Endothelial cell of umbilical vein (primary cell): ENCODE results near the gene OSBPL1A.

ENCODE experiments used
- POLR2A ChIP-seq: IDR thresholded peaks from 2 replicates; pipeline ENCODE4 v1.6.1; 2012; ENCODE audit warnings: low read depth, mild to moderate bottlenecking, control low read depth, low read length
- POLR2AphosphoS5 ChIP-seq: IDR thresholded peaks from 2 replicates; pipeline ENCODE4 v1.6.1; 2012; ENCODE audit warnings: low read depth, mild to moderate bottlenecking, control low read depth, low read length, moderate library complexity; ENCODE audit not compliant: insufficient read depth
- TF ChIP-seq, protein P1 (sequence below), 2 donors: IDR thresholded peaks; 1 replicate in 1 of 2; 2 replicates in 1 of 2; pipeline ENCODE4 v1.5.1; 2011; ENCODE audit warnings: low read length in 2 of 2, mild to moderate bottlenecking in 2 of 2, moderate library complexity in 2 of 2, control low read depth in 1 of 2, inconsistent platforms in 1 of 2, low read depth in 1 of 2; ENCODE audit not compliant: insufficient read depth in 1 of 2; ENCODE audit errors: extremely low read depth in 1 of 2

- TF ChIP-seq POLR2A (no peak), POLR2AphosphoS5 (no peak)
- TF ChIP-seq, protein P1, sequence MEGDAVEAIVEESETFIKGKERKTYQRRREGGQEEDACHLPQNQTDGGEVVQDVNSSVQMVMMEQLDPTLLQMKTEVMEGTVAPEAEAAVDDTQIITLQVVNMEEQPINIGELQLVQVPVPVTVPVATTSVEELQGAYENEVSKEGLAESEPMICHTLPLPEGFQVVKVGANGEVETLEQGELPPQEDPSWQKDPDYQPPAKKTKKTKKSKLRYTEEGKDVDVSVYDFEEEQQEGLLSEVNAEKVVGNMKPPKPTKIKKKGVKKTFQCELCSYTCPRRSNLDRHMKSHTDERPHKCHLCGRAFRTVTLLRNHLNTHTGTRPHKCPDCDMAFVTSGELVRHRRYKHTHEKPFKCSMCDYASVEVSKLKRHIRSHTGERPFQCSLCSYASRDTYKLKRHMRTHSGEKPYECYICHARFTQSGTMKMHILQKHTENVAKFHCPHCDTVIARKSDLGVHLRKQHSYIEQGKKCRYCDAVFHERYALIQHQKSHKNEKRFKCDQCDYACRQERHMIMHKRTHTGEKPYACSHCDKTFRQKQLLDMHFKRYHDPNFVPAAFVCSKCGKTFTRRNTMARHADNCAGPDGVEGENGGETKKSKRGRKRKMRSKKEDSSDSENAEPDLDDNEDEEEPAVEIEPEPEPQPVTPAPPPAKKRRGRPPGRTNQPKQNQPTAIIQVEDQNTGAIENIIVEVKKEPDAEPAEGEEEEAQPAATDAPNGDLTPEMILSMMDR (IDR thresholded peaks at IDR 0.05; ENCODE audit: extremely low read depth in 1 of 2, insufficient read depth in 1 of 2, low read depth in 1 of 2, low read length in 2 of 2), result peak; percentile 66 to 74
These were observed 278.7 kb downstream of the OSBPL1A start for GRCh38 chr18:24118750-24119577.
